Activated naive CD4-positive, alpha-beta T cell (primary cell): ENCODE measurements around the gene XRCC6.
A peak's percentile ranks its signal among the peaks of the same experiment; 100 is the strongest.
"Not testable (repeated sequence)": the region's sequence is repeated elsewhere in the genome, so short reads cannot be mapped to it uniquely, and the experiment has no call there.

Source experiments
- DNase-seq, 4 experiments: peaks; one replicate each; lab custom pipeline; 2025; lab: John Stamatoyannopoulos, UW

Gene XRCC6

GRCh38 chr22:41686890-41687289, 65.8 kb downstream of the XRCC6 start:
- DNase-seq = not testable (repeated sequence)

- no peak for DNase-seq
Observed at GRCh38 chr22:41687901-41688364, 66.8 kb downstream of the XRCC6 start.

GRCh38 chr22:41688365-41689211, 67.5 kb downstream of the XRCC6 start, which contains the start of gene SNU13:
SNU13 (minus strand) TSS chr22:41688867; CDS start chr22:41688796, 71 bp downstream.
- peak; percentile 81 to 90 (median 85) for DNase-seq

GRCh38 chr22:41690476-41690875, 69.4 kb downstream of the XRCC6 start:
- no peak for DNase-seq

GRCh38 chr22:41695211-41695610, 74.1 kb downstream of the XRCC6 start:
- no peak for DNase-seq

- no peak for DNase-seq
Observed at GRCh38 chr22:41696703-41697102, 75.6 kb downstream of the XRCC6 start.

GRCh38 chr22:41697126-41697775, 76.2 kb downstream of the XRCC6 start:
- DNase-seq = peak; percentile 91 to 98 (median 94)

GRCh38 chr22:41699264-41700107, 78.4 kb downstream of the XRCC6 start, which contains the start of gene MEI1:
MEI1 (plus strand) TSS chr22:41699503; CDS start chr22:41699539, 36 bp downstream.
- DNase-seq = peak; percentile 68 to 90 (median 84)

- no peak for DNase-seq
Observed at GRCh38 chr22:41700108-41700364, 78.9 kb downstream of the XRCC6 start.

- DNase-seq = no peak
Observed at GRCh38 chr22:41702763-41703162, 81.7 kb downstream of the XRCC6 start.

GRCh38 chr22:41709341-41709740, 88.2 kb downstream of the XRCC6 start:
- DNase-seq = no peak

GRCh38 chr22:41713004-41713403, 91.9 kb downstream of the XRCC6 start:
- no peak for DNase-seq
